ENCODE measurements around the gene XKR8.

The XKR8 gene

DNA sequence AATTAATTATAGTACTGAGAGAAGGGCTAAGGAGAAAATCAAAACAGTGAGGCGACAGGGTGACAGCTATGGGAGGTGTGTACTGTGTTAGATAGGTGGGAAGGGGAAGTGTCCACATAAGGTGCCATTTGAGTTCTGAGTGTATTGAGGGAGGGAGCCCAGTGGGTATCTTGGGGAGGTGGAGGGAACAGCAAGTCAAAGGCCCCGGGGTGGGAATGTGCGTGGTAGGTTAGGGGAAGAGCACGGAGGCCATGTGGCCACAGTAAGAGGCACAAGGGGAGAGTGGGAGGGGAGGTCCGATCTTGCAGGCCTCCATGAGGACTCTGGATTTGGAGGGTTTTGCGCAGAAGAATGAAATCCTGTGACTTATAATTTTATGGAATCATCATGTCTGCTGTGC lies 3.0 kb upstream of the XKR8 start:
- no peak for DNase-seq

DNA sequence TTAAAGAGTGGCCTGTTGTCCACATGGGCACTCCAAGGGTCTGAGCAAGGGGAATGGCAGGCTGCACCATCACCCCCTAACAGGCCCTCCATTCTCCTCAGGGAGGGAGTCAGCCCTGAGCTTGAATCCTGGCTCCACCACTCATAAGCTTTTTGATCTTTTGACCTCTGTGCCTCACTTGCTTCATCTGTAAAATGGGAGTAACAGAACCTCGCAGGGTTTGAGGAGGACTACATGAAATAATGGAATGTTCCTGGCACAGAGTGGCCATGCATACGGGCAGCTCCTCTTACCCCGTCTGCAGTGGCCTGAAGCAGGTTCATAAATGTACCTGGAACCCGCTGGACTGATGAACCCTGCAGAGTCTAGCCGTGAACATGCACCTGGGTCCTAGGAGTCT lies 2.1 kb upstream of the XKR8 start:
- DNase-seq: no peak

DNA sequence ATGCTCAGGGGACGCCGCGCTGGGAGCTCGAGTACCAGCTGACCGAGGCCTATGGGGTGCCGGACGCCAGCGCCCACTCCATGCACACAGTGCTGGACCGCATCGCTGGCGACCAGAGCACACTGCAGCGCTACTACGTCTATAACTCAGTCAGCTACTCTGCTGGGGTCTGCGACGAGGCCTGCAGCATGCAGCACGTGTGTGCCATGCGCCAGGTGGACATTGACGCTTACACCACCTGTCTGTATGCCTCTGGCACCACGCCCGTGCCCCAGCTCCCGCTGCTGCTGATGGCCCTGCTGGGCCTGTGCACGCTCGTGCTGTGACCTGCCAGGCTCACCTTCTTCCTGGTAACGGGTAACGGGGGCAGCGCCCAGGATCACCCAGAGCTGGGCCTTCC lies 1.3 kb upstream of the XKR8 start:
- no peak for DNase-seq

DNA sequence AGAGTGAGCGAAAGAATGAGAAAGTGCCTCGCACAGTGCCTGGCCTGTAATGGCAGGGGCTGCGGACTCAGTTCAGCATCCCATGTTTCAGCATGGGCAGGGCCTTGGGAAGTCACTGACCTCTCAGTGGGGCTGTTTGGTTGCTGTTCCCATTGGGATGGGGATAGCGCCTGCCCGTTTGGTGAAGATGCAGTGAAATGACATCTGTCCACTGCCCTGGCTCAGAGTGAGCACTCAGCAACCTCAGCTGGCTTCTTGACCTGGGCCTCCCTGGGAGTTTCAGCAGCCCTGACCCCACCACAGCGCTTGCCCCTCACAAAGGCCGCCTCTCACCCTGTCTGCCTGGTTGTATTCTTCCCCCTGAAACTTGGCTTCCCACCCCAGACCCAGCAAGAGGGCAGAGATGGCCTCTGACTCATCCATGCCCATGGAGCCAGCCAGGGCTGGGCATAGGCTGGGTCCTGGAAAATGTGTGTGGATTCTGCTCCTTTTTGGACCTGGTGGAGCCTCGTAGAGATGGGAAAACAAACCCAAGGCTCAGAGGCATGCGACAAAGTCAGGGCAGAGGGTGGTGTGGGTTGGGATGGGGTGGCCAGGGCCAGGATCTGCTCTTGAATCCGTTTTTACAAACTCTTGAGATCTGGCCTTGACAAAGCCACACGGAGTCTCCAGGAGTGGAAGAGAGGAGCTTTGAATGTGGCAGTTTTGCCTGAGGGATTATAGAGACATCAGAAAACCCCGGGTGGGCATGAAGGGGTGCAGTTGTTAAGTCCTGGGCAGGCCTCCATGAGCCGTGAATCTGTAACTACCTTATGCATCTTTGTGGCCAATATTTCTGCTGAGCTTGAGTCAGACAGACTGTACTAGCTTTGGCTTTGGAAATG lies 1.2 kb downstream of the XKR8 start:
- DNase-seq: no peak

GRCh38 chr1:27961646-27962221 lies 2.0 kb downstream of the XKR8 start:
- no peak for DNase-seq

- no peak for DNase-seq
Observed at GRCh38 chr1:27963393-27963792, 3.6 kb downstream of the XKR8 start.

GRCh38 chr1:27966402-27967105 lies 6.8 kb downstream of the XKR8 start:
- no peak for DNase-seq

DNA sequence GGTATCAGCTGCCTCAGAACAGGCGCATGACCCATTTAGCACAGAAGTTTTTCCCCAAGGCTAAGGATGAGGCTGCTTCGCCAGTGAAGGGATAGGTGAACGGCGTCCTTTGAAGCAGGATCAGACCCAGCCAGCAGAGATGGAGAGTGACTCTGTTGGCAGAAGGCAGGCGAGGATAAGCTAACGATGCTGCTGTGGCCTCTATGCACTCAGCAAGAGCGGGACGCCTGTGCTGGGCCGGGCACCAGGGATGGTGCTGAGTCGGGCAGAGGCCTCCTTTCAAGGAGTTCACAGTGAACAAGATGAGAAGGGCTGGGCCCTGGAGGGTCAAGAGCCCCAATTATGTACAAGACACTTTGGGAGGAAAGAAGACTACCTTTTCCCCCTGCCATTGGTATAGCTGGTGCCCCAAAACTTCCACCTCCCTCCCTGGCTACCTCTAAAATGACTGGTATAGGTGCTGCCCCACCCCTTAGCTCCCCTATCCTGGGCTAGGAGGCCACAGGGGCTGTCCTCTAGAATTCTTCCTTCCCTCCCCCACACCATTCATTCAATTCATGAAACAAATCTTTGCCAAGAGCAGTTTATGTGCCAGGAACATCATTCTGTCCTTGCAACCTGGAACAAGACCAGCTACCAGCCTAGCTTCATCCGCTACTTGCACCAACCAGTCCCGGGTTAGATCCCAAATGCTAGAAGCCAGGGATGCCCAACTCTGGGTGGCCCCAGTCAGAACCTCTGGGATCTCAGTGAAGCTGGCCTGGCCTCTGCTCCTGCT lies 7.5 kb downstream of the XKR8 start:
- no peak for DNase-seq

- no peak for DNase-seq
Observed at GRCh38 chr1:27967884-27968466, 8.2 kb downstream of the XKR8 start.

- no peak for DNase-seq
Observed at GRCh38 chr1:27968692-27969091, 8.9 kb downstream of the XKR8 start.

- no peak for DNase-seq
Observed at GRCh38 chr1:27970401-27970800, 10.6 kb downstream of the XKR8 start.

DNA sequence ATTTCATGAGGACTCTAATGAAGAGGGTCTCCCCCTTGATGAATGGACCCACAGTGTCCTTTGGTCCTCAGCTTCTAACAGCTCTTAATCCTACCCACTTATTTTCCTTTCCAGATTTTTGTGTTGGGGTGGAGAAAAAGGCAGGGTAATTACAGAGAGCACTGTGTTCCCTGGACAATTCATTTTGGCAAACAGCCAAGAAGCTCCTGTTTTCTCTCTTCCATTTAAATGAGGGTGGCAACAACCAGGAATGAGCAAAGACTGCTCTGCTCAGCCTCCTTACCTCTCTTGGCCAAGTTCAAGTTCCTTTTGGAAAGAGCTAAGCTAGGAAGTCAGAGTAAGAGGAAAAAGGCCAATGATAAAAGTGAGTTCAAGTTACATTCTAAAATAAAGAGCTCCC lies 11.9 kb downstream of the XKR8 start:
- DNase-seq: no peak

DNA sequence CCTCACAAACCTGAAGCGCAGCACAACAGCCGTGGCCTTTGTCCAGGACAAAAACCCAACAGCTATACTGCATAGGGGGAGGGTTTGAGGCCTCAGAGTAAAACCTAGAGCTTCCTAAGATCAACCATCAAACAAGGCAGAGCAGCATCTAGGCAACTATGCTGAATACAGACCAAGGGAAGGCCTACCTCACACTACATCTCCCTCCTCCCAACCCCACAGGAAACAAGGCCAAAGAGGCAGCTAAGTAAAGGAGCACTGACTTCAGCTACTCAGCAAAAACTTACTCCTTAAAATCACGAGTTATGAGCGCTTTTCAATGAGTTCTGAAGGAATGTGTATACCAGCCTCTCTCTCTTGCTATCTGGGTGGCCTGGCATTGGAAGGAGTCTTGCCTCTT lies 12.4 kb downstream of the XKR8 start:
- DNase-seq: no peak

- no peak for DNase-seq
Observed at GRCh38 chr1:27973771-27974416, 14.1 kb downstream of the XKR8 start.

DNA sequence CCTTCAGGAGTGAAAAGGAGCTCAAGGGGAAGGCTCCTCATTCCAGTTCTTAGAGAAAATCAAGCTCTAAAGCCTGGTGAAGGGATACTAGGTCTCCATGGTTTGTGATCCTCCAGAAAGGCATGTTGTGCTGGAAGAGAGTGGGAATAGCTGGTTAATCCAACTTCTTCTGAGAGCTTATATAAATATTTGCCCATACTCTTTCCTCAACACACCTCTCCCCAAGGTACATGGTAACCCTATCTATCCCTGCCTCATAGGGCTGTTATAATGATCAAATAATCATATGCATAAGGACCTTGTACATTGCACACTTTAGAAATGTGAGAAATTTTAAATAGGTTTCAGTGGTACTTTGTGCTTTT lies 14.6 kb downstream of the XKR8 start:
- no peak for DNase-seq

DNA sequence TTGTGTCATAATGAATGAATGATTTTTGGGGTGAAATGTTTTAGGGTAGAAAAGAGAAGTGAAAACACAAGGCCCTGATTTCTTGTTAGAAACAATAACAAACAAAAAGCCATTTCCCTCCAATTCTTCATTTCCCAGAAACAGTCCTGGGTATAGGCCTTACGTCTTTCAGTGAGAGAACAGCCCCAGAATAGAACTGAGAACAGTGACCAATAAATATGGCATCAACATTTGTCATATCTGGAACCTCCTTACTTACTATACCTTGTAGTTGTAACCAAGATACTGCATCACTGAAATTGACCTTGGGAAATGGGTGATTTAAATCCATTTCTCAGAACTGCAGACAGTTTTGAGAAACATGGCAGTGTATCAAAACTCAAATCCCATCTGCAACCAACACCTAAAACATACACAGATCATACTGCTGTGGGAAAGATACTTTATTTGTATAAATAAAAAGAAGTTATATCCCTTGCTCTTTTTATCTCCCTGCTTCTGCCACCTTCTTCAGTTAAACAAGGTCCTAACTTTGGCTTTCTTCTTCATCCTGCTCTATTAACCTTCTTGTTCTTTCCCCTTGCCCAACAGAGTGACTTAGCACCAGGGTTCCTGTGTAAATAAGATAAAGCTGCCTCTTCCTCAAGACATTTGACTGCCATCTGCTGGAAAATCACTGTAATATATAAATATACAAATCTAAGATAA lies 19.5 kb downstream of the XKR8 start:
- no peak for DNase-seq

DNA sequence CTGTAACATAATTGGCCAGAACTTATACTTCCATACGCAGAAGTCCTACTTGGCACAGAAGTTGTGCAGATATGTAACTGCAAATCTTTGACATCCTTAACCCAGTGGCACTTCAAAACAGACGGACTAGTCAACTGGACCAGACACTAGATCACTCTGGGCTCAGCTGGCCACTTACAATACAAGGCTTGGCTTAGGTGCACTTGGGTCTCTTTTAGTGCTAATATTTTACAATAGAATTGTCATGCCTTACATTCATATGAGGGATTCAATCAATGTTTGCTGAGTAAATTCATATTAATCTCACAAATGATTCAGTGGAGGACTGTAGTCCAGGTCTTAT lies 20.1 kb downstream of the XKR8 start:
- DNase-seq: no peak

- no peak for DNase-seq
Observed at GRCh38 chr1:27980216-27980845, 20.6 kb downstream of the XKR8 start.

- DNase-seq: no peak
Observed at GRCh38 chr1:27981145-27981544, 21.4 kb downstream of the XKR8 start.

DNA sequence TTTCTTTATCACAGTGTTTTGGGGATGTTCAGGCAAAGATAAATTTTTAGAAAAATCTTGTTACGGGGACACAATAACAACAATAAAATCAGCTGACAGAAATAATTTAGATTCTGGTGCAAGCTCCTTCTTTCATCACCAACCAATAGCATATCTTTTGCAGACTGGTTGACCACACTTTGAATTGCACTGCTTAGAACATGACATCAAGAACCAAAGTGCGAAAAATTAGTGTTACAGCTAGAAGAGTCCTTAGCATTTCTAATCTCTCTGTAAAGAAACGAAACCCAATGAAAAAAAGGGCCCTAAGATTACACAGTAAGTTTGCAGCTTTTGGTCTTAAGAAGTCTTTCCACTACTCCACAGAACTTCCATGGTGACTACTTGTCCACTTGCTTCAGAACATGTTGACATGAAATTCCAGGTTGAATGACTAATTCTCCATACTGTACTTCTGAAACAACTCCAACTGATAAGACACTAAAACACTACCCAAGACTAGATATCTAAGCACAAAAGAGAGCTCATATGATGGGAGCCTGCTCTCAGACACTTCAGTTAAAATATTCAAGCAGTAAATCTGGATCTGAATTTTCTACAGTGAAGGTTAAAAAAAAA lies 31.3 kb downstream of the XKR8 start:
- DNase-seq: no peak

DNA sequence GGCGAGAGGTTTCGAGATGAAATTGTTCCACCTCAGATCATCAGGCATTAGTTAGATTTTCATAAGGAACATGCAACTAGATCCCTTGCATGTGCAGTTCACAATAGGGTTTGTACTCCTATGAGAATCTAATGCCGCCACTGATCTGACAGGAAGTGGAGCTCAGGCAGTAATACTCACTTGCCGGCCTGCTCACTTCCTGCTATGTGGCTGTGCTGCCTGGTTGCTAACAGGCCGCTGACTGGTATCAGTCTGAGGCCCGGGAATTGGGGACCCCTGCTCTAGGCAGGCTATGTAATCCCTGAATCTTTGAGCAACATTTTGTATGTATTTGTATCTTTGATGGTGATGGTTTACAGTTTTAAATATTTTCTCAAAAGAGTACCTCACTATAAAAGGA lies 32.5 kb downstream of the XKR8 start:
- no peak for DNase-seq
